Fibroblast of skin of right quadriceps (primary cell): ENCODE data around the gene THBS4.
A peak's percentile ranks its signal among the peaks of the same experiment; 100 is the strongest.
"Not testable (repeated sequence)": the region's sequence is repeated elsewhere in the genome, so short reads cannot be mapped to it uniquely, and the experiment has no call there.

Source experiments
- DNase-seq: peaks from one replicate; pipeline ENCODE4 v3.0.0-alpha.2; 2013

The THBS4 gene

DNA sequence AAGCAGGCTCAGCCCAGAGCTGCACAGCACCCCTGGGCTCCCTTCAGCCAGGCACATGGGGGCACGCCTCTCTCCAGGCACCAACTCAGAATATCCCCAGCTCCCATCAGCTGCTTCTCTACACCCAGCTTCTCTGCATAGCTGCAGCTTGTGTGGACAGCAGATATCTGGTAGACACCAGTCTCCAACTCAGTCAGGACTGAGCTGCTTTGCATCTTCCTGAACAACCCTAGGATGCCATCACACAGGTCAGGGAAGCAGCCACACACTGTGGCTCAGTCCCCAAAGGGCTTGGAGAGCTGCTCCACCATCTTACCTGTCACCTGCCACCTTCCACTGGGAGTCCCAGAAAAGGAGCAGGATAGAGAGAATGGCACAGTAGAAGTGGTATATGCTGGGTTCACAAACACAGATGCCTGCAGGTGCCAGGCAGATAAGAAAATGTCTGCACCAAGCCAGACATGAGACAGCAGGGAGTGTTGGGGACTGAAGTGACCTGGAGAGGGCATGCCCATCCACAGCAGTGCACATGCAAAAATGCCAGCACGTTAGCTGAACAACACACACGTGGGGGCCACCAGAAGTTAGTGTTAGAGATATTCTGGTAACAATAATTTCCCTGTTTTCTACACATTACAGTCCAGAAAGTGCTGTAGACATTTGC lies 42.0 kb downstream of the THBS4 start:
- no peak for DNase-seq

DNA sequence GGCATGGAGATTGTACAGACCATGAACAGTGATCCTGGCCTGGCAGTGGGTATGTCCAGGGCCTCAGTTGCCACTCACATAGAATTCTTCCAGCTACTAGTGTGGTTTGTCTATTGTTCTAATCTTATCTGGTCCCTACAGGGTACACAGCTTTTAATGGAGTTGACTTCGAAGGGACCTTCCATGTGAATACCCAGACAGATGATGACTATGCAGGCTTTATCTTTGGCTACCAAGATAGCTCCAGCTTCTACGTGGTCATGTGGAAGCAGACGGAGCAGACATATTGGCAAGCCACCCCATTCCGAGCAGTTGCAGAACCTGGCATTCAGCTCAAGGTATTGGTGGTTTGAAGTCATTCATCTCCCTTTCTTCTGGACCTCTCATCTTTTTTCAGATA lies 43.8 kb downstream of the THBS4 start:
- no peak for DNase-seq

DNA sequence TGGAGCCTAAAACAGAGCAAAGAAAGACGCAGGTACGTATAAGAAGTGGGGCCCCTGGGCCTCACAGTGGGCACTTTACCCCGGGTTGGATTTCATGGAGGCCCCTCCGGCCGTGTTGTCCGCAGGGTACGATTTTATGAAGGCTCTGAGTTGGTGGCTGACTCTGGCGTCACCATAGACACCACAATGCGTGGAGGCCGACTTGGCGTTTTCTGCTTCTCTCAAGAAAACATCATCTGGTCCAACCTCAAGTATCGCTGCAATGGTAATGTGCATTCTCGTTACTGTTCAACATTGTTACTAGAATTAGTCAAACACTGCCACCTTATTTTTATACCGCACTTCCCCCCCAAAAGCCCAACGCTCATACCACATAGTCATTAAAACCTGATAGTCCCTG lies 47.1 kb downstream of the THBS4 start:
- DNase-seq: no peak

DNA sequence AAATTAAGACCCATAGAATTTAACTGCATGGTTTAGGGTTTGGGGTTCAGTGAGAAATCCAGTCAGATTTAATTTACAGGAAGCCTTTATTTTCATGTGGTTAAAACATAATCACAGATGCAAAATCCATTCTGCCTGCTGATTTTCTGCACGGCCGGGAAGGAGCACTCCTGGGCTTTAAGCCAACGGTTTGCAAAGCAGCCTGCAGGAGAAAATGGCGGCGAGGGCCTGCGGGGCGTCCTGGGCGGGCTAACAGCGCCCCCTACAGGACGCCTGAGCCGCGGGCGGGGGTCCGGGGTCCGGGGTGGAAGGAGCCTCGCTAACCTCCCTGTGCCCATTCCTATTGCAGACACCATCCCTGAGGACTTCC lies 47.6 kb downstream of the THBS4 start:
- DNase-seq: peak; percentile 83

DNA sequence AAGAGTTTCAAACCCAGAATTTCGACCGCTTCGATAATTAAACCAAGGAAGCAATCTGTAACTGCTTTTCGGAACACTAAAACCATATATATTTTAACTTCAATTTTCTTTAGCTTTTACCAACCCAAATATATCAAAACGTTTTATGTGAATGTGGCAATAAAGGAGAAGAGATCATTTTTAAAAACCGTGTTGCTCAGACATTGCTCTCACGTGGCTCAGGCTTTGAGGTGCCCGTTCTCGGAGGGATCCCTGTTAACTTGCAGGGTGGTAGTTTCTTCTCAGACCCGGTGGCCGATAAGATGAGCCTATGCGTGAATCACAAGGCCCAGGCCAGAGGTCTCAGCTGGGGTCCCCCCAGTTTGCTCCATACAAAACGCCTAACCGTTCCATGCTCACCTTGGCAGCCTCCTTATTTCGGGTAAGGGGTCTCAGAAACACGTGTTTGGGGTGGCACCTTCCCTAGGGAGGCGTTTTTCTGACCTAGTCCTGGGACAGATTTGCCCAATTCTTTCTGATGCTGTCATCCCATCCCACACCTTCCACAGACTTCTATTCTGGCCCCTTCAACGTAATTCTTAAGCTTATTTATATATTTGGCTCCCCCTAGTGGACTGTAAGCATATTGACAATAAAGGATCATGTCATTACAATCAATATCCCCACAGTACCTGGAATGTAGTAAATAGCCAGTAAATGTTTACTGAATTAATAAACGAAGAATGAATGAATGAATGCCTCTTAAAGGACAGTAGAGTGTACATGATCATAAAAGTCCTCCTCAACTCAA lies 48.1 kb downstream of the THBS4 start:
- DNase-seq: peak; percentile 79

DNA sequence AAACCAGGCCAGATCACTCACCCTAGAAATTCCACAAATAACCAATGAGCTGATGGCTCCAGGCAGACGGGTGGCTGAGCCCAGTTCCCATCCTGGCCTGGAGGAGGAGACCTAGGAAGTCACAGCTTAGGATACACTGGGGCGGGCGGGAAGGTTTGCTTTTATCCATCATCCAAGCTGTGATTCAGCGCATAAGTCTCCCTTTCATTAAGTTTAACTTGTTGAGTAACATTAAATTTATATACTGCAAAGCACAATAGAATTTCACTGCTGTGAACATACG lies 55.7 kb downstream of the THBS4 start:
- DNase-seq: no peak

DNA sequence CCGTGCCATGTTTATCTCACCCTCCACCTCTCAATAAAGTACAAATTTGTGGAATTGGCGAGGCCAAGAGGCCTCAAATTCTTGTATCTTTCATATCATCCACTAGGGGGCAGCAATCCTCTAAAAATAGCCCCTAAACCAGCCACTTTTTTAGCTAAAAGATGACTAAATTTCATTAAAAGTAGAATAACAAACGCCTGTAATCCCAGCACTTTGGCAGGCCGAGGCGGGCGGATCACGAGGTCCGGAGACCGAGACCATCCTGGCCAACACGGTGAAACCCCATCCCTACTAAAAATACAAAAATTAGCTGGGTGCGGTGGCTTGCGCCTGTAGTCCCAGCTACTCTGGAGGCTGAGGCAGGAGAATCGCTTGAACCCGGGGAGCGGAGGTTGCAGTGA lies 56.6 kb downstream of the THBS4 start:
- peak; percentile 50 for DNase-seq

DNA sequence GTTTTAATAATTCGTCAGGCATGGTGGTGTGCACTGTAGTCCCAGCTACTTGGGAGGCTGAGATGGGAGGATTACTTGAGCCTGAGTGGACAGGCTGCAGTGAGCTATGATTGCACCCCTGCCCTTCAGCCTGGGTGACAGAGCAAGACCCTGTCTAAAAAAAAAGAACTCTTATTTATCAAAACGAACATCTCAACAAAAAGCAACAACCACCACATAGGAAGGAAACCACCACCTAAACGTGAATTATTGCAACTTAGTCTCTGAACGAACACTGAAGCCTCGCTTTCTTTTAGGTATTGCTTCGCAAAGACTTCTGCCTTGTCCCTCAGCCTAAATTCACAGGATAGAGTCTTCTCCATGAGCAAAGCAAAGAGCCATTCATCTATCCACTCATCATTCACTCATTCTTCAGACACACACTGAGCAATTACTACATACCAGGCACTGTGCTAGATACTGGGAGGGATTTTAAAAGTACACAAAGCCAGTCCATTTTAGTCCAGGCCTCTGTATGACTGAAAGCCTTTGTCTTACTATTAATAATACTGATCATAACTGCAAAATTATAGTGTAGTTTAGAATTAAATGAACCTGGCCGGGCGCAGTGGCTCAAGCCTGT lies 57.4 kb downstream of the THBS4 start:
- no peak for DNase-seq

DNA sequence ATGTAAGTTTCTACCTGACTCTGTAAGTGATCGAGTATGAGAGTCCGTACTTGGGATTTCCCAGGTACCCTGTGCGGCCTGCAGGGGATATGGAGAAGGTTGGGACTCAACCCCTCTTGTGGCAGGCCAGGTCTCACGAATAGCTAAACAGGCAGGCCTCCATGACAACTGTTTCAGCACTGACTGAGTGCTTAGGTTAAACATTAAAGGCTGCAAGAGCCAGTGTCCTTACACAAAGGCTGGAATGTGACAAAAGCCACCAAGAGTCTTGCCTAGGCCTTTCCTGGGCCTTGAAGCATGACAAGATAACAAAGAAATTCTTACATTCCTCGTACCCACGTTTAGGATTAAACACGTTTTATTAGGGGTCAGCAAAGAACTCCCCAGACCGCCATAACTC lies 58.6 kb downstream of the THBS4 start:
- DNase-seq: no peak

DNA sequence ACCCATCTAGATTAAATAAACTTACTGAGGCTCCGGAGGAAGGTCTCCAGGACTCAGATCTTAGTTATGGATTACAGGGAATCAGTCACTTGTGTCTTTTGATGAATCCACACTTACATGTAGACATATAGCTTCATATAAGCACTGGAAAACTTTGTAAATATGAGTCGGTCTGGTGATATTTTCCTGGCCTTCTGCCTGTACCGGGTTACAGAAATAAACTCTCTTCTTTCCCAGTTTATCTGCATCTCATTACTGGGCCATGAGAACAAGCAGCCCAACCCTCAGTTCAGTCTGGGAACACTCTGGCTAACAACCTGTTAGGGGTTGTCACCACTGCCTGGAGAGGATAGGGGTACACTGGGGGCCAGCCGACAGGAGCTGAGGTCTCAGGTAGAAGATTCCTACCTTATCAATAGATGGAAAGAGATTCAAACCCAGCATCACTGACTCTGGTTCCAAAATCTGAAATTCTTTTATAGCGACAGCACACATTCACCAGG lies 59.1 kb downstream of the THBS4 start:
- no peak for DNase-seq

DNA sequence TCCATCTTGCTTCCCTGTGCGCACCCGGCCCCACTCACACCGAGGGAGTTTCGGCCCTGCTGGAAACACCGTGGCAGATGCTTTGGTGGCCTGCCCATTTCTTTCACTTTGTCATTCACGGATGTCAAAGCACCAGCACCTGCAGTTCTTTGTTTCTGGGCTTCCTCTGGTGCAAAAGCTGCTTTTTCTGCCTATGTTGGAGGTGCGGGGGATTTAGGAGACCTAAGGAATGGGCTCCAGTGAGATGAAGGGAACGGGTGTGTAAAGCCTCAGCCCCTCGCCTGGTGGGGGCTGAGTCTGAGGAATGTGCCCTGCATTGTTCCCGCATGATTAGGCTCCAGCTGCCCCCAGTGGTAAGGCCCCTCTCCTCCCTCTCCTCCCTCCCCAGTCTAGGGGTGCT lies 62.3 kb downstream of the THBS4 start:
- no peak for DNase-seq

DNA sequence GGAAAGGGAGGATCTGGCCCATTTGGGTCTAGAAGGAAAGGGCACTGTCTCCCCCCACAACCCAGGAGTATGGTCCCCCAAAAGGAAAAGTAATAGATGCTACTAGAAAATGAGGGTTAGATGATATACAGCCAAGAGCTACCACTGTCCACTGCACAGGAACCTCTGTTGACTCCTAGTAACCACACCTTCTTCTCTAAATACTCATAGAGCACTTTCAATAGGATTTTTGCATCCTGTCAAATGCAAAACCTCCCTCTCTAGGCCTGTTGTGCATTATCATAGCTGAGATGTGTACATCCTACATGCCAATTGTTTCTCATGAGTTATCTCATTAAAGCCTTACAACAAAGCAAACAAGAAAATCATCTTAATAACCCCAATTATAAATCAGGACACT lies 66.8 kb downstream of the THBS4 start:
- no peak for DNase-seq

DNA sequence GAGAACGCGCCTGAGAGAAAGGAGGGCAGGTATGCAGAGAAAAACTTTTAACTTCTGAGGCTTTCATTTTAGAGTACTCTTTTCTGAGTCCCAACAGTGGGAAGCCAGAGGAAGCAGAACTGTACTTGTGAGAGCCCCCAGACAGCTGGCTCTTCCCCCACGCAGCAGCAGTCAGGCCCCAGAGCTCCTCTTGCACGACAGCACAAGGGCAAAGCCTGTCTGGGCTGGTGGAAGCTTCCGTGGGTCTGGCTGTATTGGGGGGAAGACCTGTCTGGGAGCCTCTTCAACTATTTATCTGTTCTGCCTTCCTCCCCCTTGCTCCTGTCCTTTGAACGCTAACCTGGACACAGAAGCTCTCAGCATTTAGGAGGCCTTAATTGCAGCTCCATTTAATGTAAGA lies 68.2 kb downstream of the THBS4 start:
- DNase-seq: no peak

DNA sequence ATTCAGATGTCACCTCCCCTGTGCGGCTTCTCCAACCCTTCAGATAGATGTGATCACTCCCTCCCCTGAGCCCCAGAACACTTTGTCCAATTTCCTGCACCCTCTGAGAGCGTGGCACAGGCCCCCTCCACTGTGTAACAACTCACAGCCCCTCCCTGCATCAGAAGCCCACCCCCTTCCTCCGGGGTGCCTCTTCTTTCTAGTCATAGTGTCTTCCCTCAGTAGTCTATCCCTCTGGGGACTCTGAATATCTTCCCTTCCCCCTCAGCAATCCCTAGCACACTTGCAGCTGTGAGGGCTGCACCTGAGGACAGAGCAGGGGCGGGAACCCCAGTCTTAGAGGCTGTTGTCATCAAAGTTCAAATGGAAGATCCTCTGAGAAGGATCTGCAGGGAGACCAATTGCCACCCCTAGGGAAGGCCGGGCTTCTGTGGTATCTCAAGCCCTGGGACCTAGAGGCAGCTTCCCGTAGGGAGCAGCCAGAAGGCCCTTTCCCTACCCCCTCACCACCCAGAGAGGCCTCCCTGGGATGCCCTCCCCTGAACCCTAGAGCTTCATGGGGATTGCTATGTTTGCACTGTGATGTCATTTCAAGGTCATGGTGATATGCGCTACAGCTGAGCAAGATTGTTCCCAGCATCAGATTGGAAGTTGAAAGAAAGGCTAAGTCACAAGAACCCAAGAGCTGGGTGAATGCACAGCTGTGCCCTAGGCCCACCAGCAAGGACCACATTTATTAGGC lies 70.7 kb downstream of the THBS4 start:
- no peak for DNase-seq

DNA sequence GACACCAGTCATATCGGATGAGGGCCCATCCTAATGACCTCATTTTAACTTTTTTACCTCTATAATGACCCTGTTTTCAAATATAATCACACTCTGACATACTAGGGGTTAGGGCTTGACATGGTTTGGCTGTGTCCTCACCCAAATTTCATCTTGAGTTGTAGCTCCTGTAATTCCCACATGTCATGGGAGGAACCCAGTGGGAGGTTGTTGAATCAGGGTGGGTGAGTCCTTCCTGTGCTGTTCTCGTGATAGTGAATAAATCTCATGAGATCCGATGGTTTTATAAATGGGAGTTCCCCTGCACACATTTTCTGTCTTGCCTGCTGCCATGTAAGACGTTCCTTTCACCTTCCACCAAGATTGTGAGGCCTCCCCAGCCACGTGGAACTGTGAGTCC lies 71.8 kb downstream of the THBS4 start:
- no peak for DNase-seq

DNA sequence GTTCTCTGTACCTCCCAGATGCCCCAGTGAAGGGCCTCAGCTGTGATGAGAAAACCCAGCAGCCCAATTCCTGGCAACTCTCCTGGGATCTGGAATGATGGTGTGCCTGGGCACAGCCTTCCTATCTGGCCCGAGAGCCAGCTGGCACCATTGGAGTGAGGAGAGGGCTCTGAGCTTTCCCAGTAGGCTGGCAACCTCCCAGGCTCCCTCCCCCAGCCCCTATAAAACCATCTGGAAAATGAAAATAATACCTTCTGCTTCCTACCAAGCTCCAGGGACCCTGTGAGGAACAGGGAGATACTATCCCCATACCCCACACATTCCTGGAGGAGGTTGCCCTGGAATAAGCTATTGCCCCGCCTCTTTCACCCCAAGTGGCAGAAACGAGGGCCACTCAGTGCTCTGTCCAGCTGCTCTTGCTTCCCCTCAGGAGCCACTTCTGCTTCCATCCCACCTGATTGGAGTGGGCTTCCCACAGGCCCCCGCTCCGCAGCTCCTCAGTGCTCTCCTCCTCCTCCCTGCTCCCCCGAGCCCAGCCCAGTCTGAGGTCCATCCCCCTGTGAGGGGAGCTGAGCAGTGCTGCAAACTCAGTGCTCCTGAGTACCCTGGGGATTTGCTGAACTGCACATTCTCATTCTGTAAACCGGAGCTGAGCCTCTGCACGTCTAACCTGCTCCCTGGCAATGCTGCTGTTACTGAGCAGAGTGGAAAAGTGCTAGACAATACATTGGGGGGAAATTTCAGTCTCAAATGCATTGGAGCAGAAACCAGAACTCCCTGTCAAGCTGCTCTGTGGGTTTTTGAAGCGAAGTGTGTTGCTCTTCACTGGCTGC lies 74.7 kb downstream of the THBS4 start:
- DNase-seq: no peak

DNA sequence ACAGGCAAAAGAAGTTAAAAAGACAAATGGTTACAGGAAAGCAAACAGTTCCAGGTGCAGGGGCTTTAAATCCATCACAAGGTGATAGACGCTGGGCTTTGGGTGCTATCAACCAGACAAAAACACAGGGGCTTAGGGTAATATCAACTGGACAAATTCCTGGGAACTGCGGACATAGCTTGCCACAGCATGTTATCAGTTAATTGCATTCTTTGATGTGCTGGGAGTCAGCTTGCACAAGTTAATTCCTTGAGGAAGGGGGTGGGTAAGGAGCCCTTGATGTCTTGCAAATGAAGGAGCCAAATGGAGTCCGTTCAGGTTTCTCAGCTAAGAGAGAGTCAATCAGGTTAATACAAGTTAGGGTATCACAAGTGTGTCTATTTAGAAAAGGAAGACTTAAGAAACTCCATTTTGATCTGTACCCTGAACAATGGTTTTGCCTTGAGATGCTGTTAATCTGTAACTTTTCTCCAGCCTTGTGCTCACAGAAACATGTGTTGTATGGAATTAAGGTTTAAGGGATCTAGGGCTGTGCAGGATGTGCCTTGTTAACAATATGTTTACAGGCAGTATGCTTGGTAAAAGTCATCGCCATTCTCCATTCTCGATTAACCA lies 76.3 kb downstream of the THBS4 start:
- DNase-seq: not testable (repeated sequence)

DNA sequence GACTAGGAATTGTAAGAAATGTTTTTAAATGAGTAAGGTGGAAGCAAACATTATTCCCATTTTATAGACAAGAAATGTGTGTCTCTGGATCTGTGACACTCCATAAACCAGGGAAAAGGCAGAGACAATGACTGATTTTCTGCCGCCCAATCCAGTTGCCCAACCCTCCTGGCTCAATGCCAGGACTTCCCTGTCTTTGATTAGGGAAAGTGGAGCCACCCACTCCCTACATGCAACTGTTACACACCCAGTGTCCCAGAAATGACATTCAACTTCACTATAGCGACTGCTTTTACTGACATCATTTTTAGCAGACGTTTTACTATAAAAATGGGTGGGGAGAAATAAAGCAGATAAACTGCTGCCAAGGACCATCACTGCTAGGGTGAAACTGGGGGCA lies 79.7 kb downstream of the THBS4 start:
- DNase-seq: no peak

DNA sequence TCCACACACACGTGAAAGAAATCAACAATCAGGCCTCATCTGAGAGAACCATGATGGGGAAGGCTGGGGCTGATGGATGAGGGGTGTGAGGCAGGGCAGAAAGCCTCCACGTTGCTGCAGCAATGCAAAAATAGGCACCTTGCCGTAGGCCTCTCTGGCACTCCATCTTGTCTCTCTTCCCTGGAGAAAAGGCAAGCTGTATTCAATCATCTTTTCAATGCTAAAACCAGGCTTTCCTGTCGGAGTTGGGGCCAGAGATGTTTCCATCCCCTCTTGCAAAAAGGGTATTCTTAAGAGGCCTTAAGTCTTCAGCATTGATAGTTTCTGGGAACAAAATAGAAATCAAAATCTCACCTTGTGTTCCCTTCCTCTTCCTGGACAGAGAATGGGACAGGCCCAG lies 80.9 kb downstream of the THBS4 start:
- DNase-seq: no peak

DNA sequence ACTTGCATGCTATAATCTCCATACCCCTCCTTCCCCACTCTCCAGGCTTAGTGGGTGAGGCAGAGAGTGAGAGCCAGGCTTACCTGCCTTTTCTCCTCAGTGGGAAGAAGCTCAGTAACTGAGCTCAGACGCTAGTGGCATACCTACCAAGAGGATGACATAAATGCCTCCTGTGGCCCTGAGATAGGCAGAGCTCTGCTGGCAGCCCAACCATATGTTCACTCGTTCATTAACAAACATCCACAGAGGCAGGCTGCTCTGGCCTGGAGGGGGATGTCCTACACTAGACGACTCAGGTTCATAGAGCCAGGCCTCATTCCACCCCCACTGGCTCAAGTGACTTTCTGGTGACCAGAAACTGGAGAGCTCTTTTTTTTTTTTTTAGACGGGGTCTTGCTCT lies 81.3 kb downstream of the THBS4 start:
- DNase-seq: no peak

DNA sequence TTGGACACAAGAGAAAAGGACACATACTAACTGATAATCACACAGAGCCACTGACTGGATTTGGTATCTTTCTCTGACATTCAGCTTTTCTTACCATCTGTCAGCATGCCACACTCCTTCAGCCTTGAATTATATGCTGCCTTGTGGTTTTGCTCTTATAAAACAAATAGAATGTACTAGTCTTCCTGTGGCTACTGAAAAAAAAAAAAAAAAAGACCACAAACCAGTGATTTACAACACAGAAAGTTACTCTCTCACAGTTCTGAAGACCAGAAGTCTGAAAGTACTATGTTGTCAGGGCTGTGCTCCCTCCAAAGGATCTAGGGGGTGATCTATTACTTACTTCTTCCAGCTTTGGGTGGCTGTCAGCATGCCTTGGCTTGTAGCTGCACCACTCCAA lies 82.3 kb downstream of the THBS4 start:
- peak; percentile 4 for DNase-seq

DNA sequence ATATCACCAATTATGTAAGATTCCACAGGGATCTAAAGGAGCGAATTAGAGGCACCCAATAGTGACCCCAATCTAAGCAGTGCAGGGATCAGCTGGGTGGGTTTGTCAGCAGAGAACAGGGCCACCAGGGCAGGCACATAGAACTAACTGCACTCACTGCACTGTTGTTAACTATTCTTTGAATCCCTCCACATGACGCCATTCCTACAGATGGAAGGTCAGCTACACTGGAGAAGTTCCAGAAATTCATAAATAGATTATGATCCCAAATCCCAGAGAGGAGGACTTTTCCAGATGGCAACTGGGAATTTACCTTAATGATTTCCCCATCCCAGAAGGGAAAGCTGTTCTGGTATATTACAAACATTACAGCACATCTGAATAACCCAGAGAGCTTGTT lies 84.2 kb downstream of the THBS4 start:
- DNase-seq: no peak
